ENCODE results near the gene MRPL45. TPM values are rescaled to one million over a fixed set of nuclear protein-coding genes. Genes with fewer than 3 reads are reported as not detected.

Gene MRPL45
- polyA plus RNA-seq, 1 experiment = 86.0 TPM

GRCh38 chr17:38363016-38363415 is 66.0 kb downstream of the MRPL45 start:
- CTCF ChIA-PET = interaction anchor here (0.8 to 5.1 kb wide), 2 partner anchors 14 to 51 kb away, joined by 3 to 23 read pairs; no protein-coding TSS in a partner anchor
- Histone ChIP-seq H3K9me3 (ENCODE audit: control insufficient read depth, insufficient read depth, low read length) (no peaks in the 10 kb centered on the region), H3K27me3 (ENCODE audit: control insufficient read depth, insufficient read depth, low read length) (no peaks in the 10 kb centered on the region), H3K27ac (ENCODE audit: low read depth, low read length) (no peak overlapping the region), H3K4me3 (ENCODE audit: low read depth, low read length) (no peak overlapping the region)
- no peak for TF ChIP-seq CTCF (IDR thresholded peaks at IDR 0.05; ENCODE audit: low read depth, low read length)
- no peak for DNase-seq (ENCODE audit: low read depth, low spot score)
- POLR2A ChIA-PET = no interaction called here

GRCh38 chr17:38364741-38365140 is 67.8 kb downstream of the MRPL45 start:
- H3K4me3 ChIP-seq (ENCODE audit: low read depth, low read length) = no peak overlapping the region
- no peak for TF ChIP-seq CTCF (IDR thresholded peaks at IDR 0.05; ENCODE audit: low read depth, low read length)
- no peak for DNase-seq (ENCODE audit: low read depth, low spot score)
- no peaks in the 10 kb centered on the region for H3K9me3 ChIP-seq (ENCODE audit: control insufficient read depth, insufficient read depth, low read length)
- CTCF ChIA-PET = interaction anchor here (1.0 to 5.1 kb wide), 2 partner anchors 11 to 16 kb away, joined by 4 to 23 read pairs; no protein-coding TSS in a partner anchor
- no peak overlapping the region for H3K27ac ChIP-seq (ENCODE audit: low read depth, low read length)
- POLR2A ChIA-PET = no interaction called here
- no peaks in the 10 kb centered on the region for H3K27me3 ChIP-seq (ENCODE audit: control insufficient read depth, insufficient read depth, low read length)

GRCh38 chr17:38369124-38369886 is 72.3 kb downstream of the MRPL45 start:
- no peak for DNase-seq (ENCODE audit: low read depth, low spot score)
- Histone ChIP-seq H3K4me3 (ENCODE audit: low read depth, low read length) (no peak overlapping the region), H3K27me3 (ENCODE audit: control insufficient read depth, insufficient read depth, low read length) (no peaks in the 10 kb centered on the region), H3K27ac (ENCODE audit: low read depth, low read length) (no peak overlapping the region), H3K9me3 (ENCODE audit: control insufficient read depth, insufficient read depth, low read length) (no peaks in the 10 kb centered on the region)
- ChIA-PET CTCF (interaction anchor here (1.1 kb wide), 1 partner anchor 20 kb away, joined by 3 read pairs; no protein-coding TSS in a partner anchor), POLR2A (no interaction called here)
- no peak for TF ChIP-seq CTCF (IDR thresholded peaks at IDR 0.05; ENCODE audit: low read depth, low read length)

Other genes starting within 250 kb of the MRPL45 start
- gene TBC1D3C, start 228.5 kb upstream of the MRPL45 start, polyA plus RNA-seq (2011; rRNA removed) = not detected in 2 replicates
- gene TBC1D3E, start 169.2 kb upstream of the MRPL45 start, polyA plus RNA-seq (2011; rRNA removed) = not detected in 2 replicates
- not detected in 2 replicates for gene TBC1D3, start 104.6 kb upstream of the MRPL45 start, polyA plus RNA-seq (2011; rRNA removed)
- gene GPR179, start 46.8 kb downstream of the MRPL45 start, polyA plus RNA-seq (2011; rRNA removed) = not detected in 2 replicates
- 5.8 and 6.5 TPM in 2 replicates for gene SOCS7, start 54.7 kb downstream of the MRPL45 start, polyA plus RNA-seq (2011; rRNA removed)
- gene ARHGAP23, start 131.3 kb downstream of the MRPL45 start, polyA plus RNA-seq (2011; rRNA removed) = 14.1 and 19.3 TPM in 2 replicates

Data from AG04450 (cell line).